Activated naive CD8-positive, alpha-beta T cell treated with anti-CD3 and anti-CD28 coated beads, Interleukin-2, amount 50 U/mL, for 24 hours (primary cell): ENCODE data around the gene SHB.

Experiments used
- ATAC-seq: fragments of 150-1000 bp; cut with Tn5 transposase; one replicate; pipeline ENCODE4 v1.10.0; 2021
- DNase-seq: peaks from one replicate; pipeline ENCODE4 v3.0.0; 2021
- H3K27ac Mint-ChIP-seq: one replicate; pipeline ENCODE4 v1.8.0; 2021; ENCODE audit warnings: mild to moderate bottlenecking, mixed read lengths
- H3K27me3 Mint-ChIP-seq: one replicate; pipeline ENCODE4 v1.8.0; 2021; ENCODE audit warnings: mixed read lengths
- H3K36me3 Mint-ChIP-seq: one replicate; pipeline ENCODE4 v1.8.0; 2021; ENCODE audit warnings: low read depth, mixed read lengths
- H3K4me1 Mint-ChIP-seq: one replicate; pipeline ENCODE4 v1.8.0; 2021; ENCODE audit warnings: mixed read lengths
- H3K4me3 Mint-ChIP-seq: one replicate; pipeline ENCODE4 v1.8.0; 2021; ENCODE audit warnings: mild to moderate bottlenecking, moderate library complexity, mixed read lengths
- H3K9me3 Mint-ChIP-seq: one replicate; pipeline ENCODE4 v1.8.0; 2021; ENCODE audit warnings: mixed read lengths

The SHB gene

DNA sequence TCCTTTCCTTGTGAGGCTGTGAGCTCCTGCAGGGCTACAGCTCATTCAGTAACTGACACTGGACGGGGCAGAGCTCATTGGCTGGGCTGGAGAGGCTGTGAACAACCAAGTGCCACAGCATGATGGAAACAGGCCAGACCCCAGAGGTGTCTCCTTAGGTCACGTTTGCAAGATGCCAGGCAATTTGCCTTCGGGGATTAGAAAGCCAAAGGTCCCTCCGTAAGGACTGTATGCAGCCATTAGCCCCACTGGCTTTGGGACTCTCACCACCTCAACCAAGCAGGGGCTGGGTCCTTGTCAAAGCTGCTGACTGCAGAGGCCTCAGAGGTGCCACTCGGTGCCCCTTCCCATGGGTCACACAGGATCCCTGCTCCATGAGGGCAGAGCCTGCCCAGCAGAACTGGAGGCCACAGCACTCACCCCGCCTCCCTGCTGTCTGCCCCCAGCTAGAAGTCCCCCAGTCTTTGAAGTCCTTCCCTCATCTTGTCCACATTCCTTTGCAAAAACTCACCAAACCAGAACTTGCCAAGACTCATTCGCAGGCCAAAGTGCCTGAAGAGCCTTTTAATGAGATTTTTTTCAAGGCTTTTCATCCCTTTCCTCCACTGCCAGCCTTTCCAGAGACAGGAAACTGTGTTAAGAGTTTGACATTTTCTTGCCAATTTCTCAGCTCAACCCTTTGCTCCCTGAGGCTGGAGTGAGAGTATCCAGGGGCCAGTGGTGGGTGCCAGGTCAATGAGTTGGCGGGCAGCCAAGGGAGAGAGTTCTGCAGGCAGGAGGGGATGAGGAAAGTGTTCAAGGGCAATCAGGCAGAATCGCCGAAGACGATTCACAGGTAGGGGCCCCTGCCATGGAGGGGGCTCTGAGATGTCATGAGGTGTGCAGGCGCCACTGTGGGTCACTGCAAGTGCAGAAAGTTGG, 125.4 kb downstream of the SHB start:
- no peaks in the 10 kb centered on the region for H3K4me1 Mint-ChIP-seq
- H3K27ac Mint-ChIP-seq, result no peak overlapping the region
- peaks cover 1% of the 10 kb centered on the region for H3K27me3 Mint-ChIP-seq
- no peaks in the 10 kb centered on the region for H3K36me3 Mint-ChIP-seq
- no peak overlapping the region for H3K4me3 Mint-ChIP-seq
- ATAC-seq (no peak), DNase-seq (no peak)
- H3K9me3 Mint-ChIP-seq, result no peaks in the 10 kb centered on the region

- no peak for DNase-seq
- Mint-ChIP-seq H3K36me3 (no peaks in the 10 kb centered on the region), H3K27me3 (peaks cover 1% of the 10 kb centered on the region), H3K4me1 (no peaks in the 10 kb centered on the region), H3K9me3 (no peaks in the 10 kb centered on the region), H3K4me3 (no peak overlapping the region), H3K27ac (no peak overlapping the region)
- ATAC-seq, result no peak
Measured at GRCh38 chr9:37942621-37943344, 126.2 kb downstream of the SHB start.

DNA sequence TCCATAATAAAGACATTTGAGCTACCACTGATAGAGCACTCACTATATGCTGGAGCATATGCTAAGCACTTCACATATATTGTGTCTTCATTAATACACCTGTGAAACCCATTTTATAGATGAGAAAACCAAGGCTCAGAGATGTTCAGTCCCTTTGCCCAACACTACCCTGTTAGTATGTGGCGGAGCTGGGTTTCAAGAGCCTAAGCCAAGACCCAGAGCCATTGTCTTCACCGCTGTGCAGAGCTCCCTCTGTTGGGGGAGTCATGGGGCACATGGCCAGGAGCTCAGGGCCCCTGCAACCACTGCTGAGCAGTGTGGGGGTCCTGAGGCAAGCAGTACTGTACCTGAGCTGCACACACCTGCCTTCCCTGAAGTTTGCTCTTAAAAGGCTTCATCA, 127.8 kb downstream of the SHB start:
- ATAC-seq (no peak), DNase-seq (no peak)
- Mint-ChIP-seq H3K4me3 (no peak overlapping the region), H3K36me3 (no peaks in the 10 kb centered on the region), H3K27me3 (peaks cover 1% of the 10 kb centered on the region), H3K9me3 (no peaks in the 10 kb centered on the region), H3K4me1 (no peaks in the 10 kb centered on the region), H3K27ac (no peak overlapping the region)

- Mint-ChIP-seq H3K9me3 (no peaks in the 10 kb centered on the region), H3K27ac (no peak overlapping the region), H3K27me3 (peaks cover 1% of the 10 kb centered on the region), H3K4me1 (no peaks in the 10 kb centered on the region), H3K4me3 (no peak overlapping the region), H3K36me3 (no peaks in the 10 kb centered on the region)
- ATAC-seq (no peak), DNase-seq (no peak)
Measured at GRCh38 chr9:37939575-37940095, 129.4 kb downstream of the SHB start.

- H3K27me3 Mint-ChIP-seq, result no peaks in the 10 kb centered on the region
- H3K36me3 Mint-ChIP-seq, result no peaks in the 10 kb centered on the region
- H3K4me3 Mint-ChIP-seq, result no peak overlapping the region
- DNase-seq, result no peak
- ATAC-seq, result no peak
- H3K9me3 Mint-ChIP-seq, result no peaks in the 10 kb centered on the region
- H3K4me1 Mint-ChIP-seq, result no peaks in the 10 kb centered on the region
- H3K27ac Mint-ChIP-seq, result no peak overlapping the region
Measured at GRCh38 chr9:37938121-37938891, 130.7 kb downstream of the SHB start.

- Mint-ChIP-seq H3K4me3 (no peak overlapping the region), H3K4me1 (no peaks in the 10 kb centered on the region), H3K36me3 (no peaks in the 10 kb centered on the region), H3K27me3 (no peaks in the 10 kb centered on the region), H3K27ac (no peak overlapping the region), H3K9me3 (no peaks in the 10 kb centered on the region)
- ATAC-seq, result no peak
- DNase-seq, result no peak
Measured at GRCh38 chr9:37937366-37937765, 131.7 kb downstream of the SHB start.

DNA sequence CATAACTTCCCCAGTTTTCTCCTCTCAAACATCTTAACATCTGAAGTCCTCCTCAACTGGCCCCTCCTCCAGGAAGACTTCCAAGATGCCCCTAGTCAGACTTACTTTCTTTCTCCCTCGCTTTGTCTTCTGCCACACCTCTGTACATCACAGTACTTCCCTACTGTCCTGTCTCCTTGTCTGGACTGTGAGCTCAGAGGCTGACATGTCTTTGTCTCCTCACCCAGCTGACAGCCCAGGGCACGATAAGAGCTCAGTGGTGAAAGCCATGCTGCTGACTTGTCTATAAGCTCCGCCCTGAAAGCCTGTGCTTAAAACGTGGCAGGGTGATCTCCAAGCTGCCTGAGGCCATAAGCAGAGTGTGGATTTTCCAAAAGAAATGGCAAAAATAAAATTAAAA, 132.1 kb downstream of the SHB start:
- no peak overlapping the region for H3K4me3 Mint-ChIP-seq
- DNase-seq (no peak), ATAC-seq (no peak)
- no peaks in the 10 kb centered on the region for H3K9me3 Mint-ChIP-seq
- no peaks in the 10 kb centered on the region for H3K36me3 Mint-ChIP-seq
- H3K4me1 Mint-ChIP-seq, result no peaks in the 10 kb centered on the region
- H3K27ac Mint-ChIP-seq, result no peak overlapping the region
- H3K27me3 Mint-ChIP-seq, result no peaks in the 10 kb centered on the region

DNA sequence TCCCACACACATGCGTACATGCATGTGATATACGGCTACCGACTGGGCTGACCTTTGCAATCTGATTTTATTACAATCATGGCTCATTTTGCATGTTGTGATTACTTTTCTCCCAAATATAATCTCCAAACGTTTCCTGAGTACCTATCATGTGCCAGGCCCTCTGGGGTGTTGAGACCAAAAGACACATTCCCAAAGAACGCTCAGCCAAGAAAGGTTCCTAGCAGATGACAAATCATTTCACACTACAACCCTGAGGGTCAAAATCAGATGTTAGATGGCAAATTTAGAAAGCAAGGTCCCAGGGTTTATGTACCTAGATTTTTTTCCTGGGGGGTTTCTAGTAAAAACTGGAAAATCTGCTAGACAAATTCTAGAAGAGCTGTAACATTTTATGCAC, 132.7 kb downstream of the SHB start:
- Mint-ChIP-seq H3K27me3 (no peaks in the 10 kb centered on the region), H3K36me3 (no peaks in the 10 kb centered on the region)
- no peak for ATAC-seq

DNA sequence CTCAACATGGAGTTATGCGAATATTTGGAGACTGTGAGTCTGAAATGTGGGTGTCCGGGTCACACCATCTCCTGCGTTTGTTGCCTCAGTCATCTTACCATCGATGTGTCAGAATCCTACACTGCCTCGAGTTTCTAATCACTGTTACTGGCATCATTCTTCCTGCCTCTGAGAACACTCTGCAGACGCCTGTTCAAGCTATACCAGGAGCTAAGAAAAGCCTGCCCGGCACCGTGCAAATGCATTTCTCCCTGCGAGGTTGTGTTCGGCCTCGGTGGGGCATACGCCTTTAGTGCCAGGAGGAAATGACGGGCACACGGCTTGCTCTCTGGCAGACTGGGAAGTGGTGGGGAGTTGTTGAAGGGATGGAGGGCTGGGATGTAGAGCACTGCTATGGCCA, 133.9 kb downstream of the SHB start:
- DNase-seq (no peak), ATAC-seq (no peak)
- no peaks in the 10 kb centered on the region for H3K9me3 Mint-ChIP-seq
- no peak overlapping the region for H3K27ac Mint-ChIP-seq
- no peaks in the 10 kb centered on the region for H3K27me3 Mint-ChIP-seq
- H3K4me3 Mint-ChIP-seq, result no peak overlapping the region
- no peaks in the 10 kb centered on the region for H3K4me1 Mint-ChIP-seq
- H3K36me3 Mint-ChIP-seq, result no peaks in the 10 kb centered on the region

More for the DNA sequence above, 132.7 kb downstream of the SHB start:
- H3K4me1 Mint-ChIP-seq, result no peaks in the 10 kb centered on the region
- no peak for DNase-seq
- H3K4me3 Mint-ChIP-seq, result no peak overlapping the region
- H3K27ac Mint-ChIP-seq, result no peak overlapping the region
- no peaks in the 10 kb centered on the region for H3K9me3 Mint-ChIP-seq

DNA sequence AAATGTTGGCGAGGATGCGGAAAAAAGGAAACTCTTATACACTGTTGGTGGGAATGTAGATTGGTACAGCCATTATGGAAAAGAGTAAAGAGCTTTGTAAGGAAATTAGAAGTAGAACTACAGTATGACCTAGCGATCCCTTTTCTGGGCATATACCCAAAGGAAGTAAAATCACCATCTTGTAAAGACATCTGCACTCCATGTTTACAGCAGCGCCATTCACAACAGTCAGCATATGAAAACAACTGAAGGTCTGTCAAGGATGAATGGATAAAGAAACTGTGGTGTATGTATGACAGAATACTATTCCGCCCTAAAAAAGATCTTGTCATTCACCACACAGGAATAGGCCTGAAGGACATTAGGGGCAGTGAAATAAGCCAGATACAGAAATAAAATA, 137.4 kb downstream of the SHB start:
- H3K4me3 Mint-ChIP-seq, result no peak overlapping the region
- ATAC-seq, result no peak
- H3K36me3 Mint-ChIP-seq, result no peaks in the 10 kb centered on the region
- DNase-seq, result no peak
- no peak overlapping the region for H3K27ac Mint-ChIP-seq
- no peaks in the 10 kb centered on the region for H3K9me3 Mint-ChIP-seq
- no peaks in the 10 kb centered on the region for H3K27me3 Mint-ChIP-seq
- no peaks in the 10 kb centered on the region for H3K4me1 Mint-ChIP-seq

DNA sequence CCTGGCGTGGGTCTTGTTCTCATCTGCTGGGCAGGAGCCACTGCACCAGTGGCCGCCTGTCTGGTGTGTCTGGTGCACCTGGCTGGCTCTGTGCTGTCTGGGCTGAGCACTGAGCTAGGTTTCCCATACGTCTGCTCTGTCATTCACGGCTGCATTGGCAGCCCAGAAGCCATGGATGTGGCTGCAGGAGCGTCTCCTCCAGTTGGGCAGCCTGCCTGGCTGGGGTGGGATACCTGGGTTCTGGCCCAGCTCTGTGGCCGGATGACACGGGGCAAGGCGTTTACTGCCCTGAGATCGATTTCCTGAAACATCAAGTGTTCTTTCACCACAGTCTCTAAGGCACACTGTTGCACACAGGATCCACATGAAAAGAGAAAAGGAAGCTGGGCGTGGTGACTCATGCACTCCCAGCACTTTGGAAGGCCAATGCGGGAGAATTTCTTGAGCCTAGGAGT, 139.6 kb downstream of the SHB start:
- DNase-seq (no peak), ATAC-seq (no peak)
- Mint-ChIP-seq H3K27ac (no peak overlapping the region), H3K4me3 (no peak overlapping the region), H3K27me3 (no peaks in the 10 kb centered on the region), H3K9me3 (no peaks in the 10 kb centered on the region), H3K4me1 (no peaks in the 10 kb centered on the region), H3K36me3 (no peaks in the 10 kb centered on the region)

- Mint-ChIP-seq H3K36me3 (no peaks in the 10 kb centered on the region), H3K27me3 (no peaks in the 10 kb centered on the region), H3K4me1 (no peaks in the 10 kb centered on the region), H3K4me3 (no peak overlapping the region), H3K27ac (no peak overlapping the region), H3K9me3 (no peaks in the 10 kb centered on the region)
- DNase-seq (no peak), ATAC-seq (no peak)
Measured at GRCh38 chr9:37928552-37929430, 140.2 kb downstream of the SHB start.

DNA sequence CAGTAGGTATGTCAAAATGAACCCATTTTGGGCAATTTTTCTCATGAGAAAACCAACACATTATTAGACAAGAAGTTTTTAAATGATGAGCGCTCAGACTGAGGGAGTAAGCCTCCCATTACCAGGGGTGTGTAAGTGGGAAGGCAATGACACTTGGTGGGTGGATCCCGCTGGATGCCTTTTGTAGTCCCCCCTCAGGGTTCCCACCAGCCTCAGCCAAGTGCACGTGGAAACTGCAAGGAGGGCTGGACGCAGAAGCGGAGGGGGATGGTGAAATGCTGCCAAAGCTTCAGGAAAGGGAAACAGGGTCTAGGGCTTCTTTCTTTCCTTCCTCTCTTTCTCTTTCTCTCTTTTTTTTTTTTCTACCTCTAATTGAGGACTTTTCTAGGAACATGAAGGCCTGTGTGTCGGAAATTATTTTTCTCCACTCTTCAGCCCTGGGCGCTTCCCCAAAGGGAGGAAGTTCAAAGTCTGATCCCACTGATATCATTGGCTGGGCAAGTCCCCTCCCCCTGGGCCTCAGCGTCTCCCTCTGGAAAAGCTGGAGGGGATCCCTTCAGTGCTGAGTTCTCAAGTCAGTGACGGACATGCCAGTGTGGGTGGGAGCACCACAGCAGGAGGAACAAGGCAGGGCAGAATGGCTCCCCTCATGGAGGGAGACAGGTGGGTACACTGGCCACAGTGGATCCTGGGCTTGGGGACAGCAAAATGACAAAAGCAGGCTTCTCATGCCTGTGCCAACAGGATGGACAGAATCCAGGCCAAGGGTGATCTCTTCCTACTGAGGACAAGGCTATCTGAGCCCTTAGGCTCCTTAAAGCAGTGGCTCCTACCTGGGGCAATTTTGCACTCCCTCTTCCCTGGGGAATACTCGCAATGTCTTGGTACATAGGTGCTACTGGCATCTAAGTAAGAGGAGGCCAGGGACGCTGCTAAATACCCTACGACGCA, 141.2 kb downstream of the SHB start:
- H3K9me3 Mint-ChIP-seq, result no peaks in the 10 kb centered on the region

More for the DNA sequence above, 141.2 kb downstream of the SHB start:
- H3K27ac Mint-ChIP-seq, result no peak overlapping the region
- ATAC-seq (no peak), DNase-seq (no peak)
- H3K36me3 Mint-ChIP-seq, result no peaks in the 10 kb centered on the region
- H3K4me3 Mint-ChIP-seq, result no peak overlapping the region
- H3K27me3 Mint-ChIP-seq, result no peaks in the 10 kb centered on the region
- H3K4me1 Mint-ChIP-seq, result no peaks in the 10 kb centered on the region
